GM12873 (cell line): ENCODE measurements around the gene ERRFI1.
A peak's percentile ranks its signal among the peaks of the same experiment; 100 is the strongest.

Source experiments
- CTCF ChIP-seq: IDR thresholded peaks from 2 replicates; pipeline ENCODE4 v1.5.1; 2012; ENCODE audit warnings: low read depth, mild to moderate bottlenecking, moderate library complexity, low read length, control low read depth; ENCODE audit not compliant: insufficient read depth; ENCODE audit errors: missing control alignments

The ERRFI1 gene

GRCh38 chr1:8033322-8033721, 7.2 kb upstream of the ERRFI1 start:
- TF ChIP-seq CTCF, result no peak

GRCh38 chr1:8032366-8032910, 6.3 kb upstream of the ERRFI1 start:
- TF ChIP-seq CTCF, result no peak

DNA sequence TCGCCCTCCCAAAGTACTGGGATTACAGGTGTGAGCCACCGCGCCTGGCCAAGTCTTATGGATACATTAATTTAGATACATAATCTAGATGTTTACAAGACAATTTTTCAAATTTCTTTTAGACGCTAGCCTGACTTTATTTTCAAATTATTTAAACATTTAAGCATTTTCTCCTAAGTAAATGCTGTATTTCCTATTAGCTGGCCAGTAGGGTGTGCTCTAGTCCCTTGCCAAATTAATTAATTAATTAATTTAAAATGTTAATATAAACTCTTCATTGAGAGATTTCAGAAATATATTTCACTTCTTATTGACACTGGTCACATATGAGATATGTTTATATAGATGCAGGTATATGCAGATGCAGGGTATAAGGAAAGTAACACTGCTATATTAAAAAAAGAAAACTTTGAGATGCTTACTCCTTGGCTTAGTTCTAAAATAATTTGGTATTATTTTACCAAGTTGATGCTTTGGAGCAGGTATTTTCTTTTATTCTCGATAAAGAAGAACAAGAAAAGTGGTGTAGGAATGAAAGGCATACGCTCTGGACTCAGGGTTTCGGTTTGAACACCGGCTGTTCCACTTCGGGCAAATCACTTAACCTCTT, 5.2 kb upstream of the ERRFI1 start:
- peak; percentile 40 for TF ChIP-seq CTCF

GRCh38 chr1:8028571-8028910, 2.4 kb upstream of the ERRFI1 start:
- no peak for TF ChIP-seq CTCF

- TF ChIP-seq CTCF, result no peak
Observed at GRCh38 chr1:8027748-8028570, 1.9 kb upstream of the ERRFI1 start.

DNA sequence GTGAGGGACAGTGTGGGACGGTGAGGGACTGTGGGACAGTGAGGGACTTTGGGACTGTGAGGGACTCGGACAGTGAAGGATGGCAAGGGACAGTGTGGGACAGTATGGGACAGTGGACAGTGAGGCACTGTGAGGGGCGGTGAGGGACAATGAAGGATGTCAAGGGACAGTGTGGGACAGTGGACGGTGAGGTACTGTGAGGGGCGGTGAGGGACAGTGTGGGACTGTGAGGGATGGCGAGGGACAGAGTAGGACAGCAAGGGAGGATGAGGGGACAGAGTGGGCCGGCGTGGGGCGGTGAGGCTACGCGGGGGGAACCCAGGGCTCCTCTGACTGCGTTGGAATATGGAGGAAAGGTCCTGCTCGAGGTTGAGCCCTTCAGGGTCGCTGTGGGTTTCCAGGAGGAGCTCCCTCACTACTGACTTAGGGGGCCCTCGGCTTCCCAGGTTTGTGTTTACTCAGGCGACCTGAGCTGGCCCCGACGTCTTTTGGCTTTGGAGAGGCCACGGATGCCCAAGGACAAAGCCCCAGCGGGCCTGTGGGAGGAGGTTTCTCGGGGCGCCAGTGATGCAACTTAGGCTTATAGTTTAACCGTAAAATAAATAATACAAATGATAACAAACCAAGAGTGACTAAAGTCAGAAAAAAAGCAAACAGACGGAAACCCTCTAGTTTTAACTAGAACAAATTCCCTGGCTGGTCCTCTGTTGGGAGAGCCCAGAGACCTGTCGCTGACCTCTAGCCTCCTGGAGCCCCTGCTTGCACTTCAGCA, 1.1 kb upstream of the ERRFI1 start:
- TF ChIP-seq CTCF, result no peak

- TF ChIP-seq CTCF, result no peak
Observed at GRCh38 chr1:8025671-8026144, 401 bp downstream of the ERRFI1 start.
